GM18507 (cell line): ENCODE measurements around the gene CLEC10A.

Experiments
- DNase-seq: peaks from one replicate; pipeline ENCODE4 v3.0.0; 2011; ENCODE audit warnings: low read depth; ENCODE audit not compliant: insufficient read length; ENCODE audit errors: extremely low spot score
- FAIRE-seq: peaks from 2 replicates; lab custom pipeline; 2011; peaks lifted over from hg19 to GRCh38; lab: Jason Lieb, UNC

CLEC10A gene

DNA sequence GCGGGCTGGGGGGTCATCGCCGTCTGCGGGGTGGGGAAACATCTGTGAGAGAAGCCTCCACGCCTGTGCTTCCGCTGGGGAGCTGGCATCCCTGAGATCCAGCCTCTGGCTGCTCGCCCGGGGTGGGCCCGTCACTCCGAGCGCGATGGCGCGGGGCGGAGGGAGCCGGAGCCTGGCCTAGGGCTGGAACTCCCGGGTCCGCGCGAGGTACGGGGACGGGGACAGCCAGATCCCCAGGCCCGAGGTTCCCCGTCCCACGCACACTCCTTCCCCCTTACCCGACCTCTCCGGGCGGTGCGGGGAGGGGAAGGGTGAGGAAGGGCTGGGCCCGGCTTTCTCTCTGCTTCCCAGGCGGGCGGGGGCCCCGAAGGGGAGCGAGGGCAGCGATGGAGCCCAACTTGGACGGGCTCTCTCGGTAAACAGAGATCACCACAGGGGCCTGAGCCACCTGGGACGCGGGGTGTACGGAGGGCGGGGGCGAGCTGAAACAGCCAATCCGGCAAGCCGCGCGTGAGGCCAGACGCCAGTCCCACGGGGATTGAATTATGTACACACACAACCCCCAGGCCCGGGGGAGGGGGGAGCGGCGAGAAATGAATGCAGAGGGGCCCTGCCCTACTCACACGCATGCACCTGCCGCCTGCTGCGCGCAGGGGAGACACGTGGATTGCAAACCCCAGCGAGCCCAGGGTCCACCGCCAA is 36.4 kb downstream of the CLEC10A start, which contains the start of gene SLC16A11:
Gene SLC16A11 (minus strand): TSS at position 596 of the 702 bp plus-strand sequence. CDS start 579 bp downstream, at position 17.
- no peak for FAIRE-seq
- no peak for DNase-seq

DNA sequence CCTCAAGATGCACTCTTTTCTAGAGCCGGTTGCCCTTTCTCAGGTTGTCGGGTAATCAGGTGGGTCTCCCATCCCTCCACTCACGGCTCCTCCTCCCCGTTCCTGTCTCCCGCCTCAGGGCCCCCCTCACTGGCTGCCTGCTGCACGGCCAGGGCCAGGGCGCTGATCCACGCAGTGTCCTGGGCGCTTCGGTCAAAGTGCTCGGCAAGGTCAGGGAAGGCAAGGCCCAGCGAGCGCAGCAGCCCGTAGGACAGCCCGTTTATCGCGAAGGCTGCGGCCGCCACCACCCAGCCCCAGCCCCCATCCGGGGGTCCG is 36.9 kb downstream of the CLEC10A start:
- no peak for DNase-seq
- no peak for FAIRE-seq

DNA sequence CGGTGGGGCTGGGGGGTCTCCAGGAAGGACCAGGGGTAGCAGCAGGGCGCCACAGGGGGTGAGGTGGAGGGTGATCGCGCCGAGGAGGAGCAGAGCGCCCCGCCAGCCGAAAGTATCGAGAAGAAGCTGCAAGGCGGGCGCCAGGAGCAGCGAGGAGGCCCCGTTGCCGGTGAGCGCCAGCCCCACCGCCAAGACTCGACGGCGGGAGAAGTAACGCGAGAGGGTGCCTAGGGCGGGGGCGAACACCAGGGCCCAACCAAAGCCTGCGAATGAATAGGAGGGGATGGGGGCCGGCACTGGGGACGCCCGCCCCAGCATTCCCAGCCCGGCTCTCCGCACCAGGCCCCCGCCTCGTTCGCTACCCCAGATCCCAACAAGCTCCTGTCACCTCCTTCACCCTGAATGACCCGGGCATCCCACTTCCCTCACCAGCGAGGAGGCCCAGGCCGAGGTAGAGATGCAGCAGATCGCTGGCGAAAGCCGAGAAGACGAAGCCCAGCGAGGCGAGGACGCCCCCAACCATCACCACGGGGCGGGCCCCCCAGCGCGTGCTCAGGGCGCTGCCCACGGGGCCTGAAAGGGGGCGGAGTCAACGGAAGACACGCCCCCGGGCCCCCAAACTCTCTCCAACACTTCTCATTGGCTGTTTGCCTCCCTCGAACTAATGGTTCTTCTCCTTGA is 37.4 kb downstream of the CLEC10A start:
- DNase-seq, result no peak
- FAIRE-seq, result no peak

DNA sequence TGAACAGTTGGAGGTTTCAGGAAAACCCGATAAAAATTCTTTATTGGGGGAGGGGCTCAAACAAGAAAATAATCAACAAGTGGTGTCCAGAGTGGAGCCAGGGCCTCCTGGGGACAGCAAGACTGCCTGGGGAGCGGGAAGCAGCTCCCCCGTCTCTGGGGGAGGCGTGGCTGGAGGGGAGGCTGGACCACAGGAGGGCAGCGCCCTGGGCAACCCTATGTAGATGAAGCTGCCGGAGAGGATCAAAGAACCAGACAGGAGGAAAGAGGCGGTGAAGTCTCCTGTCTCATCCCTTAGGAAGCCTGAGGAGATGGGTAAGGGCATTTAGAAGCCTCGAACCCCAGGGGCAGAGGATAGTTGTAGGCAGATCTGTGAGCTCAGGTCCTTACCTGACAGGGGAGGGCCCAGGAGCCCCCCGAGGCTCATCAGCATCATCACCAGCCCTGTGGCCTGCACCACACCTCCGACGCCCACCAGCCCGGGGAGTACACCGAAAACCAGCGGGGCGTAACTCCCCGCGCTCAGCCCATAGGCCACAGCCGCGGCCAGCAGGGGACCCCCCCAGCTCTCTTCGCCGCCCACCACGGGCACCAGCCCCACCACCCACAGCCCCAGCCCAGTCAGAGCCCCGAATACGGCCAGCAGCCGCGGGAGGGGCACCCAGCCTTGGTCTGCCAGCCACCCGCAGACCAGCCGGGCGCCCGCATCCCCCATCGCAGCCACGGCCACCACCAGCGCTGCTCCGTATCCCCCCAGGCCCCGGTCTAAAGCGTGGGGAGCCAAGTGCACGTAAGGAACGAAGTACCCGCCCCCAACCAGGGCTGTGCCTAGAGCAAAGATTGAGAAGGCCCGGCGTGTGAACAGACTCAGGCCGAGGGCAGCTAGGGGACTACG is 38.2 kb downstream of the CLEC10A start:
- FAIRE-seq (no peak), DNase-seq (no peak)

DNA sequence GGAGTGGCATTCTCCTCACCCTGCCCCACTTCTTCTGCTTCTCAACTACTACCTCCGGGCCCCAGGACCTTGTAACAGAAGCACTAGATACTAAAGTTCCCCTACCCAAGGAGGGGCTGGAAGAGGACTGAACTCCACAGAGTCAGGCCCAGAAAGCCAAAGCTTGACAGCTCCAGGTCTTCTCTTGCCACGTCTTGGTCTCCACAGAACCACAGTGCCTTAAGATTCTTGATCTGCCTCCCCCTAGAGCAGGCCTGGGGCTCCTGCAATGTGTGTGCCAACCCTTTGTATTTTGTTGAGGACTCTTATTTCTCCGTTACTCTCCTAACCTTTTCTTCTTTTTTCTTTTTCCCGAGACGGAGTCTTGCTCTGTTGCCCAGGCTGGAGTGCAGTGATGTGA is 40.2 kb downstream of the CLEC10A start:
- DNase-seq (no peak), FAIRE-seq (no peak)

DNA sequence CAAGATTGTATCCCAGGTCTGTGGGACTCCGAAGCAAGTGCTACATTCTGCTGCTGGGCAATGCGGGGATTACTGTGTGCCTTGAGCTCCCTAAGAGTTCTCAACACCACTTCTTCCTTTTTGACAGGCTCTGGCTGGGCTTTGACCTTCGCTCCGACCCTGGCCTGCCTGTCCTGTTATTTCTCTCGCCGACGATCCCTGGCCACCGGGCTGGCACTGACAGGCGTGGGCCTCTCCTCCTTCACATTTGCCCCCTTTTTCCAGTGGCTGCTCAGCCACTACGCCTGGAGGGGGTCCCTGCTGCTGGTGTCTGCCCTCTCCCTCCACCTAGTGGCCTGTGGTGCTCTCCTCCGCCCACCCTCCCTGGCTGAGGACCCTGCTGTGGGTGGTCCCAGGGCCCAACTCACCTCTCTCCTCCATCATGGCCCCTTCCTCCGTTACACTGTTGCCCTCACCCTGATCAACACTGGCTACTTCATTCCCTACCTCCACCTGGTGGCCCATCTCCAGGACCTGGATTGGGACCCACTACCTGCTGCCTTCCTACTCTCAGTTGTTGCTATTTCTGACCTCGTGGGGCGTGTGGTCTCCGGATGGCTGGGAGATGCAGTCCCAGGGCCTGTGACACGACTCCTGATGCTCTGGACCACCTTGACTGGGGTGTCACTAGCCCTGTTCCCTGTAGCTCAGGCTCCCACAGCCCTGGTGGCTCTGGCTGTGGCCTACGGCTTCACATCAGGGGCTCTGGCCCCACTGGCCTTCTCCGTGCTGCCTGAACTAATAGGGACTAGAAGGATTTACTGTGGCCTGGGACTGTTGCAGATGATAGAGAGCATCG is 41.8 kb downstream of the CLEC10A start:
- FAIRE-seq (no peak), DNase-seq (no peak)

DNA sequence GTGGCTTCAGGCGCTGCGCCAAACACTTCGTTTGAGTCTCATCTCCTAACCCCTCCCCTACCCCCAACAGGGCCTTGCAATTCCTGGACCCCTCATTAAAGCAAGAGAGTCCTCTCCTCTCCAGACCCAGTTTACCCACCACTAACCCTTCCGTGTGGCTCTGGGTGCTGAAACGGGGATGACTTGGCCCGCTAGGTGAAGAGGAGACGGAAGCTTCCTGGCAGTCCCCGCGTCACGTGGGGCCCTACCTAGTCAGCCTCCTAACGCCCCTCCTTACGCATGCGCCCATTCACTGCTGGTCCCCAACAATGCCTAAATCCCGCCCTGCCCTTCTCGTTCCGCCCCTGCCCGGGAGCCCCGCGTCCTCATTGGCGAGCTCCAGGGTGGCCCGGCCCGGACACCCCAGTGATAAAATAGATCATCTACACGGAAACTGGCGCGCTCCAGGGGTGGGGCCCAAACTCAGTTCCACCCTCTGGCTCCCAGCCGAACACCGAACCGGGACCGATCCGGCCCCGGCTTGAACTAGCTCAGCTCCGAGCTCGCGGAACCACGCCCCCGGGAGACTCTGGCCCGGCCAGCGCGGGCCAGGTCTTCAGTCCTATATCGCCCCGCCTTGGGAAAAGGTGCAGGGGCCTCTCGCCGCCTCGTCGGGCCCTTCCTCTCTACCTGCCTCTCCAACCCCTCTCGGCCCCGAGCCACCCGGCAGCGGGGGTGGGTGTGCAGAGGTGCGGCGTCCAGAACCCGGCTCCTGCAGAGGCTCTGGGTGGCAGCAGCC is 44.3 kb downstream of the CLEC10A start, which contains the start of gene SLC16A13:
Gene SLC16A13 (plus strand): TSS at position 425 of the 778 bp plus-strand sequence. CDS start 368 bp downstream, outside the sequence.
- DNase-seq, result peak; percentile 100
- peak; percentile 100 for FAIRE-seq

DNA sequence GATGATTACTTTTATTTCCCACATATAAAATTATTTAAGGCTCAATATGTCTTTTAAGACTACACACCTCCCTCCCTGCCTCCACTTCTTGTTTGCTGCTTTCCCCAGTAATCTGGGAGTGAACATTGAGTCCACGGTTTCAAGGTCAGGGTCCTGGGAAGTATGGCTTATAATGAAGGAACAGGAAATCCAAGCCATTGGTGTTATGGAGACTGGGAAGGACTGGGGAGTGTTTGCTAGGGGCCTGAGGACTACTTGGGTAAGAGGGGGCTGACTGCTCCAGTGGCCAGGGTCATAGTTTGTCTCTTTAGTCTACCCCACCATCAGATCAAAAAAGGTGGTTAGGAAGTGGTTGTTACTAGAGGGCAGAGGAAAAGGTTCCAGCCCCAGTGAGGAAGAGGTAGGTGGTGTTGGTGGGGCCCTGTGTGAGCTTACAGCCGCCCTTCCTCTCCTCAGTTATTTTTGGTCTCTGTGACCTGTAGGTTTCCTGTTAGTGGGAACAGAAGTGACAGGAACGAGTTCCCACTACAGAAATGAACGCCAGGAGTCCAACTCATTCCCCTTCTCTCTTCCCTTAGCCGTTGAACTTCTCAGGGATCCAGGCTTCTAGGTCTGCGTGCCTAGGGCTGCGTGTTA is 45.0 kb downstream of the CLEC10A start:
- DNase-seq (no peak), FAIRE-seq (no peak)

DNA sequence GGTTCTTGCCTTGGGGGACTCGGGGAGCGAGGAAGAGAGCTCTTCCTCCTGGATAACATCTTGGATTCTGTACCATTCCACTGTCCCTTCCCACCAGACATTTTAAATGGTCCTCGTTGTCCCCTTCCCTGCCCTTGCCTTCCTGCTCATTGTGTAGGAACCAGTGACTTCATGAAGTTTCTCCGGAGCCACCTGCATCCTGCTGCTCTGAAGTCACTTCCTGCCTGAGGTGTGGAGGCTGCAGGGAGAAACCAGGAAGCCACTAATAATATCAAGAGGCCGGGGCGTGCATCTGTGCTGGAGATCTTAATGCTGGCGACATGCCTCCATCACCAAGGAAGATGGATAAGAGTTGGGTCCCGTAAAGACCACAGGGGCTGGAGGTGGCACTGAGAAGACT is 50.4 kb downstream of the CLEC10A start:
- FAIRE-seq, result peak; percentile 48
- DNase-seq, result no peak

DNA sequence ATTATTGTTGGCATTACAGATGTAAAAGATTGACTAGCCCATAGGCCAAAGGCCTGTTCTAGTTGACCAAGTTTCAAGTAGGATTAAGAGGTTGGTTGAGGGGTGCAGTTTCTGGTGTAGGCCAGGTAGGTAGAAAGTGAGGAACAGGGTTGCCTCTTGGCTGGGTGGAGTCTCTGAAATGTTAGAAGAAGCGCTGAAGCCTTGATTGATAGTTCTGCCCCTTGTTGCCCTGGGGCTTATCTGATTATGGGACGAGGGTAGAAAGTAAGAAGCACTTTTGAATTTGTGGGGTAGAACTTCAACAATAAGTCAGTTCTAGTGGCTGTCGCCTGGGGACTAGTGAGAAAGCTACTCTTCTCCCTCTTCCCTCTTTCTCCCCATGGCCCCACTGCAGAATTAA is 51.0 kb downstream of the CLEC10A start:
- FAIRE-seq (no peak), DNase-seq (no peak)

DNA sequence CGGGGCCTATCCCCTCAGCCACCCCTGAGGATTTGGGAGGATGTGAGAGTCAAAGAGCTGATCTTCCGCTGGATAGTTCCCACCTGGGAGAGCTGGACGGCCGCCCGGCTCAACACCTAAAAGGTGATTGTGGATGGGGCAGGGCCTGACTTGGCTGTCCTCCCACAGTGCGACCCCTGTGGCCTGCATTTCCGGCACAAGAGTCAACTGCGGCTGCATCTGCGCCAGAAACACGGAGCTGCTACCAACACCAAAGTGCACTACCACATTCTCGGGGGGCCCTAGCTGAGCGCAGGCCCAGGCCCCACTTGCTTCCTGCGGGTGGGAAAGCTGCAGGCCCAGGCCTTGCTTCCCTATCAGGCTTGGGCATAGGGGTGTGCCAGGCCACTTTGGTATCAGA is 52.7 kb downstream of the CLEC10A start:
- FAIRE-seq, result no peak

DNA sequence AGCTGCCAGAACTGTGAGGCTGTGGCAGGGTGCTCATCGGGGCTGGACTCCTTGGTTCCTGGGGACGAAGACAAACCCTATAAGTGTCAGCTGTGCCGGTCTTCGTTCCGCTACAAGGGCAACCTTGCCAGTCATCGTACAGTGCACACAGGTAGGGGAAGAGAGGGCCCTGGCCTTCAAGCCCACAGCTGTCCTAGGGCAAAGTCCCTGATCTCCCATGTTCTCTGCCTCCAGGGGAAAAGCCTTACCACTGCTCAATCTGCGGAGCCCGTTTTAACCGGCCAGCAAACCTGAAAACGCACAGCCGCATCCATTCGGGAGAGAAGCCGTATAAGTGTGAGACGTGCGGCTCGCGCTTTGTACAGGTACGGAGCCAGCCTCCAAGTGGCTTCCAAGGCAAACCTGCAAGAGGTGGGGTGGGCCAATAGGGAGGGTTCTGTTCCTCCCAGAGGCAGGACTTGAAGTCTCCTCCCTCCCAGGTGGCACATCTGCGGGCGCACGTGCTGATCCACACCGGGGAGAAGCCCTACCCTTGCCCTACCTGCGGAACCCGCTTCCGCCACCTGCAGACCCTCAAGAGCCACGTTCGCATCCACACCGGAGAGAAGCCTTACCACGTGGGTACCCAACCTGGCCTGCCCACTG is 53.5 kb downstream of the CLEC10A start:
- DNase-seq (no peak), FAIRE-seq (no peak)

More for the DNA sequence above, 52.7 kb downstream of the CLEC10A start:
- DNase-seq, result no peak

DNA sequence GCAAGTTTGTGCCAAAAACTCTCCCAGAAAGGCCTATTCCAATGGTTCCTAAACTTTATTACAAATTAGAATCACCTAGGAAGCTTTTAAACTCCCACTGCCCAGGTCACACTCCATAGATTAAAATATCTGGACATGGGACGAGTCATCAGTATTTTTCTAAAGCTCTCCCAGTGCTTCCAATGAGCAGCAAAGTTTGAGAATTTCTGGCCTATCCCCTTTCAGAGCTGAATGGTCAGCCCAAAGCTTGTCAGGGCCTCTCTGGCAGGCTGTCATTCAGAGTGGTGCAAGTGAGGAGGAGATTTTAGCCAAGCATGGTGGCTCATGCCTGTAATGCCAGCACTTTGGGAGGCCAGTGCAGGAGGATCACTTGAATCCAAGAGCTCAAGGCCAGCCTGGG is 54.8 kb downstream of the CLEC10A start:
- DNase-seq (no peak), FAIRE-seq (no peak)
